GM12875 (cell line): ENCODE data around the gene ANKLE2.

ENCODE experiments used
- H3K4me3 ChIP-seq: one replicate; pipeline ENCODE4 v1.5.1; 2011; ENCODE audit warnings: low read depth, low read length, control low read depth
- TF ChIP-seq, protein P1 (sequence below): IDR thresholded peaks from 2 replicates; pipeline ENCODE4 v1.5.1; 2011; ENCODE audit warnings: low read depth, mild to moderate bottlenecking, control low read depth, inconsistent platforms, low read length, moderate library complexity, borderline replicate concordance; ENCODE audit not compliant: insufficient read depth

Gene ANKLE2

DNA sequence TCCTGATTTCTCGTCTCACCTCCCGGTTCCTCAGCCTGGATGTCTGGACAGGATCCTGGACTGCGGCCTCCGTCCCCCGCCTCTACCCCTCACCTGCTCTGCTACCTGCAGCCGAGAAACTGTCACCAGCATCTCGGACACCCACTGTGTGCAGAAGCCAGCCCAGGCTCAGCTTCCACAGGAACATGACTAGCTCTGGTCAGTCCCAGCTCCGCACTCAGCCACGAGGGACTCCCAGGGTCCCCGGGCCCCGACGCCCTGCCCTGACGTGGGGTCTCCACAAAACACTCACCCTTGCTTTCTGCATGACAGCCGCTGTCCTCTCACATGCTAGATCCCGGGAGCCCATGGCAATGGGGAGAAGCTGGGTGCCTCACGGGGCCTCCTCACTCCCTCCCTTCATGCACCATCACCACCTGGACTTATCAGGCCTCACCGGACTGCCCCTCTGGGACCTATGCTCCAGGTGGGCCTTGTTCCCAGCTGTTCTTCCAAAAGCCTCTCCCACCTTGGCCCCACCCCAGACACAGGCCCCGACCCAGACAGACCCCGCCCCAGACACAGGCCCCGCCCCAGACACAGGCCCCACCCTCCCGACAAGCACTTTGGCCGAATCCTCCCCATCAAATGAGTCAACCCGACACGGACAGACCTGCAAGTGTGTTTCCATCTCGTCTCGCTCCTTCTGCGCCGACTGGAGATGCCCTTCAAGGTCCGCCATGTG is 26.9 kb upstream of the ANKLE2 start:
- H3K4me3 ChIP-seq, result no peak overlapping the region
- TF ChIP-seq, protein P1, sequence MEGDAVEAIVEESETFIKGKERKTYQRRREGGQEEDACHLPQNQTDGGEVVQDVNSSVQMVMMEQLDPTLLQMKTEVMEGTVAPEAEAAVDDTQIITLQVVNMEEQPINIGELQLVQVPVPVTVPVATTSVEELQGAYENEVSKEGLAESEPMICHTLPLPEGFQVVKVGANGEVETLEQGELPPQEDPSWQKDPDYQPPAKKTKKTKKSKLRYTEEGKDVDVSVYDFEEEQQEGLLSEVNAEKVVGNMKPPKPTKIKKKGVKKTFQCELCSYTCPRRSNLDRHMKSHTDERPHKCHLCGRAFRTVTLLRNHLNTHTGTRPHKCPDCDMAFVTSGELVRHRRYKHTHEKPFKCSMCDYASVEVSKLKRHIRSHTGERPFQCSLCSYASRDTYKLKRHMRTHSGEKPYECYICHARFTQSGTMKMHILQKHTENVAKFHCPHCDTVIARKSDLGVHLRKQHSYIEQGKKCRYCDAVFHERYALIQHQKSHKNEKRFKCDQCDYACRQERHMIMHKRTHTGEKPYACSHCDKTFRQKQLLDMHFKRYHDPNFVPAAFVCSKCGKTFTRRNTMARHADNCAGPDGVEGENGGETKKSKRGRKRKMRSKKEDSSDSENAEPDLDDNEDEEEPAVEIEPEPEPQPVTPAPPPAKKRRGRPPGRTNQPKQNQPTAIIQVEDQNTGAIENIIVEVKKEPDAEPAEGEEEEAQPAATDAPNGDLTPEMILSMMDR, result no peak

- H3K4me3 ChIP-seq, result no peak overlapping the region
- TF ChIP-seq, protein P1, result no peak
These were observed 26.2 kb upstream of the ANKLE2 start for GRCh38 chr12:132787877-132788276.

DNA sequence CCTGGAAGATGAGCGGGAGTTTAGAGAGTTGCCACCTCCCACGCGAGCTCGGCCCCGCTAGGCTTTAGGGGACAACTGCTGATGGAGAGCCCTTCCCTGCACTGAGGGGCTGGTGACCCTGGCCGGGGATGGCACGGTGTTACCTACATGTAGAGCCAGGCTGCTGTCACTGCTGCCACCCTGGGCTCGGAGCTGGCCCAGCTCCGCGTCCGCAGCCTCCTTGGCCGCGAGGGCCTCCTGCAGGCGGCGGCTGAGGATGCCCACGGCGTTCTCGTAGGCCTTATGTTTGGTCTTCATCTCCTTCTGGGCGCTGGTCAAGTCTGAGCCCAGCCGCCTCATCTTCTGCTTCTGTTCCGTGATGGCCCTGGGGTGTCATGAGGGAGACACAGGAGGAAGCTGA is 24.6 kb upstream of the ANKLE2 start:
- no peak overlapping the region for H3K4me3 ChIP-seq
- TF ChIP-seq, protein P1, result no peak

DNA sequence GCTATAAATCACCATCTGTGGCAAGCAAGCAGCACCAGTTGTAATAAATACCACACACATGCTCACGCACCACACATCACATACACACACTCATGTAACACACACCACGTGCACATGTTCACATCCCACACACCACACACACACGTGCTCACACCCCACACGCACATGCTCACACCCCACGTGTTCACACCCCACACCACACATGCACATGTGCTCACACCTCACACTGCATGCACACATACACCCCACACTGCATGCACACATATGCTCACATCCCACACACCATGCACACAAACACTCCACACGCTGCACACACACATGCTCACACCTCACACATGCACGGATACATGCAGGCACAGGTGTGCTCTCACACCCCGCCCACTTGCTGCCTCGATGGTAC is 22.9 kb upstream of the ANKLE2 start:
- no peak overlapping the region for H3K4me3 ChIP-seq
- TF ChIP-seq, protein P1, result no peak

- TF ChIP-seq, protein P1, result no peak
- no peak overlapping the region for H3K4me3 ChIP-seq
These were observed 22.4 kb upstream of the ANKLE2 start for GRCh38 chr12:132783917-132784531.

DNA sequence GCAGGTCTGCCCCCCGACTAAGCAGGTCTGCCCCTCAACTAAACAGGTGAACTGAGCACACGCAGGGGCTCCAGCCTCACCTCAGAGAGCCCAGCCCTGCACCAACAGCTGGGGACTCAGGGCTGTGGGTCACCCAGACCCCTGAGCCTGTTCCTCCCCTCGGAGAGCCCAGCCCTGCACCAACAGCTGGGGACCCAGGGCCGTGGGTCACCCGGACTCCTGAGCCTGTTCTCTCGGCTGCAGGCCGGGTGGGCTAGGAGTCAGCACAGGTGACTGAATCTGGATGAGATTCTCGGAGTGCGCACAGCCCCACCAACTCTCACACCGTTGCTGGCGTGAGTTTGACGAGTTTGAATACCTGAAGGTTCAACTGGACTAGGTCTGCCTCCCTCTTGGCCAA is 20.3 kb upstream of the ANKLE2 start:
- H3K4me3 ChIP-seq, result no peak overlapping the region
- TF ChIP-seq, protein P1, result no peak

GRCh38 chr12:132779781-132780353 is 18.2 kb upstream of the ANKLE2 start:
- TF ChIP-seq, protein P1, result no peak
- no peak overlapping the region for H3K4me3 ChIP-seq
